Hematopoietic multipotent progenitor cell treated with erythropoietin and hydrocortisone succinate and interleukin-3 and kit ligand, for 17 days (in vitro differentiated cells): ENCODE data around the gene HSPE1.
"Not testable (repeated sequence)": the region's sequence is repeated elsewhere in the genome, so short reads cannot be mapped to it uniquely, and the experiment has no call there.

Experiments used
- DNase-seq: peaks from one replicate; pipeline ENCODE4 v3.0.0-alpha.2; 2015; ENCODE audit warnings: low spot score

HSPE1 gene

GRCh38 chr2:197499594-197500502, at the start of gene HSPE1, which contains the start of gene HSPD1:
Gene HSPE1 (plus strand): TSS chr2:197500379. CDS start chr2:197500437, 58 bp downstream.
Gene HSPD1 (minus strand): TSS chr2:197499840. CDS start chr2:197498848, 992 bp downstream.
- DNase-seq: peak; percentile 97

- no peak for DNase-seq
Observed at GRCh38 chr2:197450465-197450864, 49.7 kb upstream of the HSPE1 start.

DNA sequence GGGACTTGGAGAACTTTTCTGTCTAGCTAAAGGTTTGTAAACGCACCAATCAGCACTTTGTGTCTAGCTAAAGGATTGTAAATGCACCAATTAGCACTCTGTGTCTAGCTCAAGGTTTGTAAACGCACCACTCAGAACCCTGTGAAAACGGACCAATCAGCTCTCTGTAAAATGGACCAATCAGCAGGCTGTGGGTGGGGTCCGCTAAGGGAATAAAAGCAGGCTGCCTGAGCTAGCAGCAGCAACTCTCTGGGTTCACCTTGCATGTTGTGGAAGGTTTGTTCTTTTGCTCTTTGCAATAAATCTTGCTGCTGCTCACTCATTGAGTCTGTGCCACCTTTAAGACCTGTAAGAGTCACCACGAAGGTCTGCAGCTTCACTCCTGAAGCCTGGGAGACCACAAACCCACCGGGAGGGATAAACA, 49.2 kb upstream of the HSPE1 start:
- not testable (repeated sequence) for DNase-seq

- no peak for DNase-seq
Observed at GRCh38 chr2:197452754-197453122, 47.4 kb upstream of the HSPE1 start.

GRCh38 chr2:197453123-197453913, 46.9 kb upstream of the HSPE1 start, which contains the start of gene COQ10B:
Gene COQ10B (plus strand): TSS chr2:197453552. CDS start chr2:197453561, 9 bp downstream.
- peak; percentile 99 for DNase-seq

GRCh38 chr2:197453914-197454398, 46.2 kb upstream of the HSPE1 start:
- DNase-seq: no peak

DNA sequence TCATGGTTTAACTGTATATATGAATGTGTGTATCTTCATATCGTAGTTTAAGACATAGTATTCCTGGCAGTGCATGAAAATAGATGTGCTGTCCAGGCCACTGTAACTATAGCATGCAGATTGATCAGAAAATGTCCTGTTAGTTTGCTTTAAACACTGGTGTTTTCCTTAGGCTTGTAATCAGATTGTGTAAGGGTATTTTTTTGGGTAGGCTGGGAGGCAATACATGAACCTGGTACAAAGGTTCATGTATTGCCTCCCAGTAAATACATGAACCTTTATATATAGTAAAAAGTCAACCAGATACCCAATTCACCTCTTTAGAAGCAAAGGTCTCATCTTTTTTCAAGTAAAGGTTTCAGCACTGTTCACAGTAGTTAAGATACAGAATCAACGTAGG, 45.3 kb upstream of the HSPE1 start:
- DNase-seq: peak; percentile 43

- DNase-seq: no peak
Observed at GRCh38 chr2:197455428-197455827, 44.8 kb upstream of the HSPE1 start.

GRCh38 chr2:197460649-197461048, 39.5 kb upstream of the HSPE1 start:
- DNase-seq: peak; percentile 54

- peak; percentile 69 for DNase-seq
Observed at GRCh38 chr2:197461057-197461456, 39.1 kb upstream of the HSPE1 start.

DNA sequence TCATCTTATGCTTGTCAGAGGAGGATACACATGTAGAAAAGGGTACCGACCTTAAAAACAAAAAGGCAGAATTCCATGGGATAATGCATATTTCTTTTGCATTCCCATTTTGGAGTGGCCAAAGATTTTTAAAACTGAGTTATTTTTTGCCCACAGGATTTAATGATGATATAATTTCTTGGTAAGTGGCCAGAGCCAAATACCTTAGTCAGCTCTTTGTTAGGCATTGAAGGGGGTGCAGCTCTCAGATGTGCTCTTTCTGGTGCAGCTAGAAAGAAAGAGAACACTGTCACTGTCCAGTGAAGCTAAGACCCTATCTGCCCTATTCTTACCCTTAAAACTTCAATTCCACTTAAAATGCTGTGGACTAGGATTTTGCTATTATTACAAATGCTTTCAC, 36.0 kb upstream of the HSPE1 start:
- no peak for DNase-seq

DNA sequence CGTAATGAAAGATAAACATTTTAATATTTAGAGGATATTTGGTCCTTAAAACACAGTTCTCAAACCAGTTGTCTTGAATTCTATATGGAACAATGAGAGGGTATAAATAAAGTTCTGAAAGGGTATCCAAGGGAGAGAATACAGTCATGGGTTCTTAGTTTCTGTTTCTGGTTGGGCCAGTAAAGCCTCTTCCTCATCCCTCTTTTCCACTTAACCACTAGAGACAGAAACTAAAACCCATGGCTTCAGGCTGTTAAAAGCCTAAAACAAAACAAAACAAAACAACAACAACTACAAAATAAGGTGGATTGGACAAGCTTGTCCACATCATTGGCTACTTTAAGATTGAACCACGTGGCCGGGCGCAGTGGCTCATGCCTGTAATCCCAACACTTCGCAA, 28.0 kb upstream of the HSPE1 start:
- no peak for DNase-seq

DNA sequence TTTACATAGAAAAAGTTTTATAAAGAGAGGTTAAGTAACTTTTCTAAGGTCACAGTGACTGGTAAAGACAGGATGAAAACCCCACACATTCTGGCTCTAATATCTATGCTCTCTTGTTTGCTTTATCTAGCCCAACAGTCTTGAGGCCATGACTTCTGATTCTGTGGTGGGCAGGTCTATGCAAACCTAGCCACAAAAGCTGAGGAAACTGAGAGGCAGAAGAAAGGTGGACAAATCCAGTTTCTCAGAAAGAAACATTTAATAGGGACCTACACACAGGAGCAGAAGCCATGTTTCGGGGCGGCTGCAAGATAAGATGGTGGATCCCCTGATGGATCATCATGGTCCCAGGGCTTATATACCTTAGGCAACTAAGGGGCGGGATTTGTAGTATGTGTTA, 22.4 kb upstream of the HSPE1 start:
- peak; percentile 61 for DNase-seq

GRCh38 chr2:197480165-197481036, 19.8 kb upstream of the HSPE1 start:
- DNase-seq: no peak

- DNase-seq: not testable (repeated sequence)
Observed at GRCh38 chr2:197484248-197484647, 15.9 kb upstream of the HSPE1 start.

DNA sequence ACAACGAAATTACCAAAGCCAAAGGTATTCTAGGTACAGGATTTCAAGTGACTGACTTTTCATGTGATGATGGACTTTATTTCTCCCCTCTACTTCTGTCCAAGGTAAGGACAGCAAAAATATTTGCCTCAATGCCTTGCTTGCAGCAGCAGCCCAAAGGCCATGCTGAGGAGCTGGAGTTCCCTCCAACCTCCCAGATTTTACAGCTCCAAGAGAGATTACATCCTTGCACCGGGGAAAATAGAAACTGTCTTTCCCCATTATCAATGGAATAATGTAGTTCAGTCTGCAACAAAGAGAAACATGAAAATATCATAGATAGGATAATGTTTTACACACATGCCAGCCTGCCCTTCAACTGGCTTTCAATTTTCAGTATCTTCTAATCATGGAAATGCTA, 14.0 kb upstream of the HSPE1 start:
- DNase-seq: no peak

- no peak for DNase-seq
Observed at GRCh38 chr2:197487385-197487784, 12.8 kb upstream of the HSPE1 start.

GRCh38 chr2:197495433-197496134, 4.6 kb upstream of the HSPE1 start:
- DNase-seq: no peak

- DNase-seq: peak; percentile 32
Observed at GRCh38 chr2:197496695-197497094, 3.5 kb upstream of the HSPE1 start.

- peak; percentile 48 for DNase-seq
Observed at GRCh38 chr2:197497326-197497725, 2.9 kb upstream of the HSPE1 start.
